Natural killer cell (primary cell): ENCODE results near the gene CENPX. TPM values are rescaled to one million over a fixed set of nuclear protein-coding genes. Genes with fewer than 3 reads are reported as not detected.
A peak's percentile ranks its signal among the peaks of the same experiment; 100 is the strongest.

Experiments
- ATAC-seq, 3 donors: fragments of 150-1000 bp in 2 of 3; fragments of 200-7000 bp in 1 of 3; cut with Tn5 transposase; 1 replicate in 1 of 3; 2 replicates in 2 of 3; pipeline ENCODE4 v1.10.0; 2021; ENCODE audit warnings: mild to moderate bottlenecking in 2 of 3, moderate library complexity in 2 of 3
- DNase-seq, 2 donors: peaks; one replicate each; pipeline versions ENCODE4 v3.0.0 to v3.0.0-alpha.2; 2013 to 2021; ENCODE audit warnings: mixed read lengths in 1 of 2
- H3K27ac ChIP-seq: one replicate; pipeline ENCODE4 v1.5.1; 2013; ENCODE audit warnings: mild to moderate bottlenecking, low read length
- H3K27me3 ChIP-seq: one replicate; pipeline ENCODE4 v1.6.1; 2013; ENCODE audit warnings: low read length; ENCODE audit not compliant: control insufficient read depth, insufficient read depth
- H3K36me3 ChIP-seq: one replicate; pipeline ENCODE4 v1.6.1; 2013; ENCODE audit warnings: low read length; ENCODE audit not compliant: control insufficient read depth, insufficient read depth
- H3K4me1 ChIP-seq: one replicate; pipeline ENCODE4 v1.6.1; 2013; ENCODE audit warnings: low read length; ENCODE audit not compliant: control insufficient read depth, insufficient read depth
- H3K4me3 ChIP-seq: one replicate; pipeline ENCODE4 v1.5.1; 2013; ENCODE audit warnings: low read length
- H3K9me3 ChIP-seq: one replicate; pipeline ENCODE4 v1.6.1; 2013; ENCODE audit warnings: low read length; ENCODE audit not compliant: control insufficient read depth, insufficient read depth
- H3K27ac Mint-ChIP-seq, 2 donors: one replicate each; pipeline ENCODE4 v1.8.0; 2022; ENCODE audit warnings: mild to moderate bottlenecking in 2 of 2, mixed read lengths in 2 of 2, moderate library complexity in 1 of 2
- H3K27me3 Mint-ChIP-seq, 2 donors: one replicate each; pipeline ENCODE4 v1.8.0; 2022; ENCODE audit warnings: low read depth in 2 of 2, mixed read lengths in 2 of 2
- H3K36me3 Mint-ChIP-seq: one replicate; pipeline ENCODE4 v1.8.0; 2022; ENCODE audit warnings: mixed read lengths
- H3K4me1 Mint-ChIP-seq, 2 donors: one replicate each; pipeline ENCODE4 v1.8.0; 2022; ENCODE audit warnings: mixed read lengths in 2 of 2
- H3K4me3 Mint-ChIP-seq: one replicate; pipeline ENCODE4 v1.8.0; 2022; ENCODE audit warnings: mild to moderate bottlenecking, moderate library complexity, mixed read lengths
- H3K9me3 Mint-ChIP-seq, 2 donors: one replicate each; pipeline ENCODE4 v1.8.0; 2022; ENCODE audit warnings: mixed read lengths in 2 of 2
- CTCF ChIP-seq: fragments of 200-600 bp; IDR thresholded peaks from one replicate; pipeline ENCODE4 v1.8.0; 2022; ENCODE audit warnings: antibody characterized with exemption
- WGBS: methylation state at CpG from one replicate; pipeline ENCODE4 v1.1.7; 2013; ENCODE audit warnings: missing lambda C conversion rate; ENCODE audit not compliant: insufficient coverage; 5-methylcytosine and 5-hydroxymethylcytosine counted together
- intact Hi-C: fragments of 100-400 bp; cut with micrococcal nuclease; formaldehyde crosslinking; loops from one replicate; pipeline ENCODE4 v1.14.2; 2022
- total RNA-seq, 4 donors: library from RNA; stranded (reverse); fragments of 120-200 nt in 1 of 4; gene quantifications; one replicate each; pipeline versions ENCODE4 v1.2.3 to v1.2.4, GENCODE V29; 2013 to 2022

CENPX gene
- total RNA-seq, 3 donors from 2014 or later (not counting 1 experiment from before 2014, with no cell fraction given) = 22.8 to 29.6 (median 27.0) TPM

- no peak for TF ChIP-seq CTCF
- Histone ChIP-seq H3K4me3 (no peak overlapping the region), H3K27ac (no peak overlapping the region), H3K4me1 (no peaks in the 10 kb centered on the region), H3K36me3 (no peaks in the 10 kb centered on the region), H3K9me3 (no peaks in the 10 kb centered on the region), H3K27me3 (no peaks in the 10 kb centered on the region)
- Mint-ChIP-seq H3K9me3 (no peaks in the 10 kb centered on the region), H3K36me3 (no peaks in the 10 kb centered on the region), H3K4me3 (no peak overlapping the region), H3K27me3 (no peaks in the 10 kb centered on the region), H3K27ac (no peak overlapping the region), H3K4me1 (peaks cover 6 to 10% of the 10 kb centered on the region in 2 donors)
- no peak for DNase-seq
- ATAC-seq = no peak
- WGBS = 87% methylated on average over 31 of the region's 31 CpGs
- intact Hi-C loops = no loop called here
These were observed 30.9 kb downstream of the CENPX start for GRCh38 chr17:81991684-81992305.

GRCh38 chr17:81990836-81991683 is 31.6 kb downstream of the CENPX start:
- 96% methylated on average over 25 of the region's 25 CpGs for WGBS
- no peak overlapping the region for H3K4me3 Mint-ChIP-seq

DNA sequence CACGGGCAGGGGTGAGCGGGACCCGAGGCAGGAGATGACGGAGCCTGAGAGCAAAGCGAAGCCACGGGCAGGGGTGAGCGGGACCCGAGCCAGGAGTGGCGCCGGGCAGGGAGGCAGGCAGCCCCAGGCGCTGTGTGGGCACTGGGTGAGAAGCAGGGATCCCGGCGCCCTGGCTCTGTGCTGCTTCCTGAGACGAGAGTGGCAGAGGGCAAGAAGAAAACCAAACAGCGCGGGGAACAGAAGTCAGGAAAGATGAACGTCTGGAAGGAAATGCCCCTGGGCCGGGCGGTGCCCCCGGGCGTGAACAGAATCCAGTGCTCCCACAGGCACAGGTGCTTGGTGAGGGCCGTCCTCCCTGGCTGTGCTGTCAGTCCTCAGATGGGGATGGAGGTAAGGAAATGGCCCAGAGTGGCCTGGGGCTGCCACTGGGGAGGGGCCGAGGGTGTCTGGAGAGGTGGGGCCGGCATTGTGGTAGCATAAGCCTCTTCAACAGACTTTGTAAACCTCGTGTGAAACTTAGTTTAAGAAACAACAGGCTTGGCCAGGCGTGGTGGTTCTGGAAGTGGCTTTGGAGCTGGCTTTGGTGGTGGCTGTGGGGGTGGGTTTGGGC is 35.4 kb downstream of the CENPX start:
- H3K9me3 Mint-ChIP-seq = no peaks in the 10 kb centered on the region
- no peak for DNase-seq
- peaks cover 6 to 18% of the 10 kb centered on the region in 2 donors for H3K4me1 Mint-ChIP-seq
- no peaks in the 10 kb centered on the region for H3K9me3 ChIP-seq
- H3K4me3 ChIP-seq = no peak overlapping the region
- peaks cover 25% of the 10 kb centered on the region for H3K36me3 ChIP-seq
- no peaks in the 10 kb centered on the region for H3K27me3 ChIP-seq
- no peak overlapping the region for H3K27ac ChIP-seq
- H3K27ac Mint-ChIP-seq = peak overlapping the region in 1 of 2 donors; percentile 53
- intact Hi-C loops = no loop called here
- H3K4me3 Mint-ChIP-seq = no peak overlapping the region
- H3K36me3 Mint-ChIP-seq = no peaks in the 10 kb centered on the region
- no peaks in the 10 kb centered on the region for H3K27me3 Mint-ChIP-seq
- ATAC-seq = no peak
- no peak for TF ChIP-seq CTCF
- WGBS = 90% methylated on average over 26 of the region's 26 CpGs
- H3K4me1 ChIP-seq = no peaks in the 10 kb centered on the region

More at GRCh38 chr17:81990836-81991683, 31.6 kb downstream of the CENPX start:
- Histone ChIP-seq H3K27ac (no peak overlapping the region), H3K4me1 (no peaks in the 10 kb centered on the region), H3K4me3 (no peak overlapping the region), H3K27me3 (no peaks in the 10 kb centered on the region), H3K9me3 (no peaks in the 10 kb centered on the region), H3K36me3 (peaks cover 4% of the 10 kb centered on the region)
- ATAC-seq (no peak), DNase-seq (no peak)
- Mint-ChIP-seq H3K36me3 (no peaks in the 10 kb centered on the region), H3K9me3 (no peaks in the 10 kb centered on the region), H3K27me3 (no peaks in the 10 kb centered on the region), H3K27ac (no peak overlapping the region), H3K4me1 (peaks cover 6 to 14% of the 10 kb centered on the region in 2 donors)
- intact Hi-C loops = no loop called here
- TF ChIP-seq CTCF = no peak
